AG04450 (cell line): ENCODE measurements around the gene EXOC2. TPM values are rescaled to one million over a fixed set of nuclear protein-coding genes. Genes with fewer than 3 reads are reported as not detected.

Experiments used
- CTCF ChIA-PET: fragments of 300-600, 350-600 bp; formaldehyde crosslinking; extraction: SDS; loops from one replicate; lab custom pipeline; 2022; ENCODE audit warnings: antibody characterized with exemption, inconsistent platforms; lab: Charles Lee
- POLR2A ChIA-PET: fragments of 350-600 bp; formaldehyde crosslinking; extraction: SDS; loops from one replicate; lab custom pipeline; 2021; ENCODE audit warnings: antibody characterized with exemption, inconsistent platforms; lab: Yijun Ruan, JAX
- DNase-seq: peaks from one replicate; pipeline ENCODE4 v3.0.0-alpha.2; 2011; ENCODE audit warnings: low read depth, low spot score
- H3K27ac ChIP-seq: one replicate; pipeline ENCODE4 v1.5.1; 2012; ENCODE audit warnings: low read depth, low read length, control low read depth
- H3K27me3 ChIP-seq: one replicate; pipeline ENCODE4 v1.6.0; 2012; ENCODE audit warnings: low read length; ENCODE audit not compliant: control insufficient read depth, insufficient read depth
- H3K4me3 ChIP-seq: 2 replicates; pipeline ENCODE4 v1.5.1; 2011; ENCODE audit warnings: mild to moderate bottlenecking, low read depth, low read length, control low read depth
- H3K9me3 ChIP-seq: 2 replicates; pipeline ENCODE4 v1.5.1; 2012; ENCODE audit warnings: low read length; ENCODE audit not compliant: control insufficient read depth, insufficient read depth
- CTCF ChIP-seq: IDR thresholded peaks from 2 replicates; pipeline ENCODE4 v1.5.1; 2011; ENCODE audit warnings: low read depth, low read length, control low read depth, inconsistent platforms
- polyA plus RNA-seq: library from polyadenylated mRNA; depleted of rRNA; stranded (reverse); fragments of >200 nt; gene quantifications from 2 replicates; pipeline ENCODE4 v1.2.3, GENCODE V29; 2011; rRNA removed

Gene EXOC2
- polyA plus RNA-seq, 1 experiment = 33.4 TPM

- no peak for TF ChIP-seq CTCF
- no peaks in the 10 kb centered on the region for H3K27me3 ChIP-seq
- POLR2A ChIA-PET = no interaction called here
- CTCF ChIA-PET = no interaction called here
- no peak overlapping the region for H3K27ac ChIP-seq
- no peak for DNase-seq
- H3K9me3 ChIP-seq = peaks cover 8% of the 10 kb centered on the region
- H3K4me3 ChIP-seq = no peak overlapping the region
Measured at GRCh38 chr6:438634-439170, 254.2 kb downstream of the EXOC2 start.

- Histone ChIP-seq H3K9me3 (peaks cover 8% of the 10 kb centered on the region), H3K27me3 (peaks cover 6% of the 10 kb centered on the region), H3K27ac (no peak overlapping the region), H3K4me3 (no peak overlapping the region)
- POLR2A ChIA-PET = interaction anchor here (0.6 kb wide), 1 partner anchor 14 kb away, joined by 3 read pairs; no protein-coding TSS in a partner anchor
- TF ChIP-seq CTCF = no peak
- CTCF ChIA-PET = no interaction called here
- DNase-seq = no peak
Measured at GRCh38 chr6:437037-437392, 255.9 kb downstream of the EXOC2 start.

- ChIA-PET CTCF (interaction anchor here (0.6 kb wide), 1 partner anchor 1428 kb away, joined by 3 read pairs; no protein-coding TSS in a partner anchor), POLR2A (interaction anchor here (0.6 kb wide), 1 partner anchor 14 kb away, joined by 3 read pairs; no protein-coding TSS in a partner anchor)
- peak; percentile 11 for DNase-seq
- Histone ChIP-seq H3K4me3 (no peak overlapping the region), H3K27me3 (peaks cover 7% of the 10 kb centered on the region), H3K9me3 (peaks cover 8% of the 10 kb centered on the region), H3K27ac (no peak overlapping the region)
- TF ChIP-seq CTCF = no peak
Measured at GRCh38 chr6:436308-437036, 256.5 kb downstream of the EXOC2 start.

- Histone ChIP-seq H3K9me3 (peaks cover 8% of the 10 kb centered on the region), H3K4me3 (no peak overlapping the region), H3K27ac (no peak overlapping the region), H3K27me3 (peaks cover 9% of the 10 kb centered on the region)
- ChIA-PET POLR2A (no interaction called here), CTCF (interaction anchor here (0.6 kb wide), 1 partner anchor 1428 kb away, joined by 3 read pairs; no protein-coding TSS in a partner anchor)
- no peak for DNase-seq
- TF ChIP-seq CTCF = no peak
Measured at GRCh38 chr6:435441-436307, 257.3 kb downstream of the EXOC2 start.

Other genes with a start within 250 kb of the EXOC2 start
- gene HUS1B, start 36.0 kb downstream of the EXOC2 start, polyA plus RNA-seq = 0.10 and 0.17 TPM in 2 replicates